HepG2 (cell line): Measurements from ENCODE around the gene VWA5B1. TPM values are rescaled to one million over a fixed set of nuclear protein-coding genes. Genes with fewer than 3 reads are reported as not detected.

Source experiments
- ATAC-seq: fragments of 200-7000 bp; cut with Tn5 transposase; 3 replicates; pipeline ENCODE4 v1.9.1; 2020; ENCODE audit warnings: mild to moderate bottlenecking, moderate library complexity
- BruUV-seq: library from RNA; stranded (reverse); fragments of 400-500 nt; replicated peaks from 2 replicates; lab custom pipeline; 2021; lab: Mats Ljungman, UMichigan
- CTCF ChIA-PET: fragments of 300-600 bp; formaldehyde crosslinking; extraction: SDS; loops from one replicate; lab custom pipeline; 2021; ENCODE audit warnings: low total read pairs, inconsistent platforms, low intra/inter-chr PET ratio; lab: Yijun Ruan, JAX
- POLR2A ChIA-PET: fragments of 350-600 bp; sonication (Branson Sonifier 250); formaldehyde crosslinking; loops from one replicate; lab custom pipeline; 2020; ENCODE audit warnings: antibody characterized with exemption, inconsistent platforms; lab: Yijun Ruan, JAX
- DNase-seq: peaks from one replicate; pipeline ENCODE4 v3.0.0-alpha.2; 2015; ENCODE audit warnings: low spot score
- FAIRE-seq: peaks from 3 replicates; lab custom pipeline; 2011; peaks lifted over from hg19 to GRCh38; lab: Jason Lieb, UNC
- H2AFZ ChIP-seq: one replicate; pipeline ENCODE4 v1.6.1; 2011; ENCODE audit warnings: low read length, inconsistent platforms
- H3K27ac ChIP-seq: fragments of 300-600 bp; 3 replicates; pipeline ENCODE4 v1.8.0; 2011; ENCODE audit warnings: mixed run types, mild to moderate bottlenecking, mixed read lengths, low read length, inconsistent platforms; ENCODE audit not compliant: insufficient read depth; ENCODE audit errors: extremely low read length
- H3K27me3 ChIP-seq, 2 experiments: fragments of 200-600 bp in 1 of 2; 2 replicates in 1 of 2; 3 replicates in 1 of 2; pipeline versions ENCODE4 v1.6.0 to v1.8.0; 2011; ENCODE audit warnings: low read length in 2 of 2, mild to moderate bottlenecking in 2 of 2, moderate library complexity in 2 of 2, inconsistent platforms in 1 of 2; ENCODE audit not compliant: insufficient read depth in 2 of 2, control insufficient read depth in 1 of 2
- H3K36me3 ChIP-seq, 2 experiments: fragments of 200-600 bp in 1 of 2; replicated peaks in 1 of 2; 2 replicates in 1 of 2; 3 replicates in 1 of 2; pipeline versions ENCODE4 v1.5.1 to v1.8.0; 2011; ENCODE audit warnings: low read length in 2 of 2, inconsistent platforms in 1 of 2; ENCODE audit not compliant: insufficient read depth in 2 of 2, control insufficient read depth in 1 of 2
- H3K4me1 ChIP-seq: 2 replicates; pipeline ENCODE4 v1.5.1; 2012; ENCODE audit warnings: low read length, inconsistent platforms; ENCODE audit not compliant: insufficient read depth
- H3K4me2 ChIP-seq: 2 replicates; pipeline ENCODE4 v1.6.0; 2011; ENCODE audit warnings: low read depth, low read length, inconsistent platforms
- H3K4me3 ChIP-seq, 3 experiments: fragments of 200-600 bp in 1 of 3; sonication (generic), shearing (Covaris generic) in 1 of 3; replicated peaks in 1 of 3; 2 replicates each; pipeline ENCODE4 v1.5.1; 2011 to 2016; ENCODE audit warnings: low read length in 3 of 3, inconsistent platforms in 2 of 3, low read depth in 2 of 3, mild to moderate bottlenecking in 2 of 3, control low read depth in 1 of 3, mixed read lengths in 1 of 3; ENCODE audit not compliant: insufficient read depth in 1 of 3
- H3K79me2 ChIP-seq: one replicate; pipeline ENCODE4 v1.6.1; 2011; ENCODE audit warnings: low read length, inconsistent platforms; ENCODE audit not compliant: insufficient read depth
- H3K9ac ChIP-seq: 2 replicates; pipeline ENCODE4 v1.6.0; 2011; ENCODE audit warnings: mild to moderate bottlenecking, low read depth, low read length, inconsistent platforms; ENCODE audit not compliant: insufficient read depth
- H3K9me3 ChIP-seq: 2 replicates; pipeline ENCODE4 v1.5.1; 2012; ENCODE audit warnings: mild to moderate bottlenecking, low read length
- H4K20me1 ChIP-seq: 2 replicates; pipeline ENCODE4 v1.6.0; 2011; ENCODE audit warnings: inconsistent platforms, mild to moderate bottlenecking, low read length, moderate library complexity; ENCODE audit not compliant: insufficient read depth
- ETV5 ChIP-seq: IDR thresholded peaks from 2 replicates; pipeline ENCODE4 v1.6.1; 2018; ENCODE audit warnings: missing biosample characterization, missing genetic modification reagents, inconsistent platforms, borderline replicate concordance
- KDM5A ChIP-seq: fragments of 200-600 bp; sonication (generic); IDR thresholded peaks from 2 replicates; pipeline ENCODE4 v1.7.0; 2018; ENCODE audit warnings: antibody characterized with exemption, mild to moderate bottlenecking, low read length, borderline replicate concordance
- PHB2 ChIP-seq: fragments of 450-650 bp; IDR thresholded peaks from 2 replicates; pipeline ENCODE4 v1.6.1; 2018; ENCODE audit not compliant: partially characterized antibody
- TARDBP ChIP-seq: sonication (generic); formaldehyde crosslinking; IDR thresholded peaks from 2 replicates; pipeline ENCODE4 v1.8.0; 2022; ENCODE audit warnings: mild to moderate bottlenecking, missing genetic modification reagents
- ZEB1 ChIP-seq: IDR thresholded peaks from 2 replicates; pipeline ENCODE4 v1.6.1; 2012; ENCODE audit warnings: mild to moderate bottlenecking, low read depth, inconsistent platforms; ENCODE audit not compliant: insufficient replicate concordance
- ZSCAN22 ChIP-seq: sonication (generic); formaldehyde crosslinking; IDR thresholded peaks from 2 replicates; pipeline ENCODE4 v1.4.0; 2020; ENCODE audit warnings: mild to moderate bottlenecking, missing genetic modification reagents
- WGBS: methylation state at CpG from one replicate; pipeline ENCODE4 v1.1.6; 2017; ENCODE audit warnings: low lambda C conversion rate; 5-methylcytosine and 5-hydroxymethylcytosine counted together
- in situ Hi-C: cut with HindIII; loops from 2 replicates; pipeline ENCODE4 v1.10.0; 2017; ENCODE audit warnings: low pct_unique_long_range_greater_than_20kb; ENCODE audit not compliant: extremely low pct_ligation_motif_present
- intact Hi-C: fragments of 100-400 bp; cut with micrococcal nuclease; formaldehyde crosslinking; loops from one replicate; pipeline ENCODE4 v1.10.0; 2022; ENCODE audit not compliant: unreplicated experiment
- polyA plus RNA-seq, 8 experiments: library from polyadenylated mRNA; depleted of rRNA in 3 of 8; stranded (reverse) in 7 of 8; unstranded in 1 of 8; fragments of >200 nt; fragmentation: Illumina TruSeq in 4 of 8; extraction: Trizol in 4 of 8; gene quantifications; 2 replicates each; pipeline versions ENCODE4 v1.2.1 to v1.2.3, GENCODE V29; 2011 to 2016; ENCODE audit warnings: low read depth in 4 of 8, missing spikeins in 1 of 8, mixed read lengths in 1 of 8; ENCODE audit not compliant: insufficient read depth in 1 of 8
- total RNA-seq, 5 experiments: library from RNA; depleted of rRNA; stranded (reverse); fragments of >200 nt; fragmentation: Illumina TruSeq; extraction: Trizol; gene quantifications; 2 replicates each; pipeline ENCODE4 v1.2.3, GENCODE V29; 2016; ENCODE audit warnings: low read depth in 1 of 5
- TF ChIP-seq, protein P1 (sequence below): sonication (generic); formaldehyde crosslinking; conservative IDR thresholded peaks from 2 replicates; pipeline ENCODE4 v1.4.0; 2020; ENCODE audit warnings: missing genetic modification reagents
- TF ChIP-seq, protein P2 (sequence below), 2 experiments: sonication (generic) in 1 of 2; formaldehyde crosslinking in 1 of 2; IDR thresholded peaks; 2 replicates each; pipeline versions ENCODE4 v1.5.1 to v1.6.1; 2011 to 2020; ENCODE audit warnings: borderline replicate concordance in 1 of 2, low read depth in 1 of 2, low read length in 1 of 2, mild to moderate bottlenecking in 1 of 2, missing genetic modification reagents in 1 of 2, moderate library complexity in 1 of 2
- TF ChIP-seq, protein P3 (sequence below), 2 experiments: IDR thresholded peaks; 2 replicates each; pipeline ENCODE4 v1.6.1; 2011 to 2012; ENCODE audit warnings: low read length in 2 of 2, borderline replicate concordance in 1 of 2, low read depth in 1 of 2, mild to moderate bottlenecking in 1 of 2, moderate library complexity in 1 of 2

Gene VWA5B1
- total and polyA plus RNA-seq, 2 of the 13 experiments (the other 11 are each of a cell fraction or from before 2014, with no cell fraction given) = not detected

DNA sequence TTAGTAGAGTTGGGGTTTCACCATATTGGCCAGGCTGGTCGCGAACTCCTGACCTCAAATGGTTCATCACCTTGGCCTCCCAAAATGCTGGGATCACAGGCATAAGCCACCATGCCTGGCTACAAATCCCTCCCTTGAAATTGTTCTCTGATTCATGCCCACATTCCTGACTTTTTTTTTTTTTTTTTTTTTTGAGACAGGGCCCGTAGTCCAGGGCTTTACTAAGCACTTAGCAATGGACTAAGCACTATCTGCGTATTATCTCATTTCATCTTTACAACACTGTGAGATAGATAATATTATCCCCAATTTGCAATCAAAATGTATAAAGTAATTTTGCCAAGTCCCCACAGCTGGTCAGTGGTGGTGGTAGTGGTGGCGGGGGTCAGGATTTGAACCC is 58.9 kb downstream of the VWA5B1 start (continued):
- TF ChIP-seq, protein P1, sequence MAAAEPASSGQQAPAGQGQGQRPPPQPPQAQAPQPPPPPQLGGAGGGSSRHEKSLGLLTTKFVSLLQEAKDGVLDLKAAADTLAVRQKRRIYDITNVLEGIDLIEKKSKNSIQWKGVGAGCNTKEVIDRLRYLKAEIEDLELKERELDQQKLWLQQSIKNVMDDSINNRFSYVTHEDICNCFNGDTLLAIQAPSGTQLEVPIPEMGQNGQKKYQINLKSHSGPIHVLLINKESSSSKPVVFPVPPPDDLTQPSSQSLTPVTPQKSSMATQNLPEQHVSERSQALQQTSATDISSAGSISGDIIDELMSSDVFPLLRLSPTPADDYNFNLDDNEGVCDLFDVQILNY (CRISPR knock-in tag) = no peak
- TF ChIP-seq, protein P2, sequence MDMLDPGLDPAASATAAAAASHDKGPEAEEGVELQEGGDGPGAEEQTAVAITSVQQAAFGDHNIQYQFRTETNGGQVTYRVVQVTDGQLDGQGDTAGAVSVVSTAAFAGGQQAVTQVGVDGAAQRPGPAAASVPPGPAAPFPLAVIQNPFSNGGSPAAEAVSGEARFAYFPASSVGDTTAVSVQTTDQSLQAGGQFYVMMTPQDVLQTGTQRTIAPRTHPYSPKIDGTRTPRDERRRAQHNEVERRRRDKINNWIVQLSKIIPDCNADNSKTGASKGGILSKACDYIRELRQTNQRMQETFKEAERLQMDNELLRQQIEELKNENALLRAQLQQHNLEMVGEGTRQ (IDR thresholded peaks at IDR 0.05; ENCODE audit: low read depth, low read length) = no peak
- TF ChIP-seq, protein P2 (CRISPR knock-in tag; IDR thresholded peaks at IDR 0.05; ENCODE audit: borderline replicate concordance) = no peak
- no peak for TF ChIP-seq KDM5A

DNA sequence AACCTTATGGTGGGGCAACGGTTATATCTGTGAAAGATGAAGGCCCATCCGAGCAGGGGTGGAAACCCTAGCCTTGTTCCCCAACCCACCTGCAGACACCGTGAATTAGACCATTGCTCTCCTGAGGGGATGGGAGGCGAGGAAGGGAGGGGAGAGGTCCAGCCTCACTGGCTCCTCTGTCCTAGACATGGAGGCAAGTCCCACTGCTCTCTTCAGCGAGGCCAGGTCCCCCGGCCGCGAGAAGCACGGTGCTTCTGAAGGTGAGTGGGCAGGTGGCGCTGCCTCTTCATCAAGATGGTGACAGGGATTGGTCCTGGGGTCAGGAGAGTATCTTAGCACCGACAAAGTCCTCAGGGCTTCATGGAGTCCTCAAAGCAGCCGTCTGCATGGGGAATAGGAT is 59.3 kb downstream of the VWA5B1 start:
- FAIRE-seq = no peak

More for the DNA sequence above, 59.3 kb downstream of the VWA5B1 start:
- WGBS = 16% methylated on average over 8 of the region's 12 CpGs
- DNase-seq (no peak), ATAC-seq (no peak)
- in situ Hi-C loops (no loop called here), intact Hi-C loops (no loop called here)
- CTCF ChIA-PET = no interaction called here
- Histone ChIP-seq H3K4me2 (no peak overlapping the region), H3K9me3 (no peaks in the 10 kb centered on the region), H3K27ac (no peak overlapping the region), H3K4me3 (no peak overlapping the region), H3K4me1 (no peaks in the 10 kb centered on the region), H3K36me3 (no peaks in the 10 kb centered on the region), H4K20me1 (no peaks in the 10 kb centered on the region), H2AFZ (no peak overlapping the region), H3K27me3 (peaks cover 0 to 17% of the 10 kb centered on the region in 2 experiments; a peak in 2 of 5 replicates), H3K79me2 (no peaks in the 10 kb centered on the region), H3K9ac (no peak overlapping the region)
- TF ChIP-seq, protein P3, sequence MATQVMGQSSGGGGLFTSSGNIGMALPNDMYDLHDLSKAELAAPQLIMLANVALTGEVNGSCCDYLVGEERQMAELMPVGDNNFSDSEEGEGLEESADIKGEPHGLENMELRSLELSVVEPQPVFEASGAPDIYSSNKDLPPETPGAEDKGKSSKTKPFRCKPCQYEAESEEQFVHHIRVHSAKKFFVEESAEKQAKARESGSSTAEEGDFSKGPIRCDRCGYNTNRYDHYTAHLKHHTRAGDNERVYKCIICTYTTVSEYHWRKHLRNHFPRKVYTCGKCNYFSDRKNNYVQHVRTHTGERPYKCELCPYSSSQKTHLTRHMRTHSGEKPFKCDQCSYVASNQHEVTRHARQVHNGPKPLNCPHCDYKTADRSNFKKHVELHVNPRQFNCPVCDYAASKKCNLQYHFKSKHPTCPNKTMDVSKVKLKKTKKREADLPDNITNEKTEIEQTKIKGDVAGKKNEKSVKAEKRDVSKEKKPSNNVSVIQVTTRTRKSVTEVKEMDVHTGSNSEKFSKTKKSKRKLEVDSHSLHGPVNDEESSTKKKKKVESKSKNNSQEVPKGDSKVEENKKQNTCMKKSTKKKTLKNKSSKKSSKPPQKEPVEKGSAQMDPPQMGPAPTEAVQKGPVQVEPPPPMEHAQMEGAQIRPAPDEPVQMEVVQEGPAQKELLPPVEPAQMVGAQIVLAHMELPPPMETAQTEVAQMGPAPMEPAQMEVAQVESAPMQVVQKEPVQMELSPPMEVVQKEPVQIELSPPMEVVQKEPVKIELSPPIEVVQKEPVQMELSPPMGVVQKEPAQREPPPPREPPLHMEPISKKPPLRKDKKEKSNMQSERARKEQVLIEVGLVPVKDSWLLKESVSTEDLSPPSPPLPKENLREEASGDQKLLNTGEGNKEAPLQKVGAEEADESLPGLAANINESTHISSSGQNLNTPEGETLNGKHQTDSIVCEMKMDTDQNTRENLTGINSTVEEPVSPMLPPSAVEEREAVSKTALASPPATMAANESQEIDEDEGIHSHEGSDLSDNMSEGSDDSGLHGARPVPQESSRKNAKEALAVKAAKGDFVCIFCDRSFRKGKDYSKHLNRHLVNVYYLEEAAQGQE (IDR thresholded peaks at IDR 0.05; ENCODE audit: borderline replicate concordance in 1 of 2, low read depth in 1 of 2, low read length in 2 of 2) = no peak
- no peak for TF ChIP-seq ETV5
- no peak for TF ChIP-seq PHB2
- no peak for TF ChIP-seq ZEB1
- TF ChIP-seq TARDBP (CRISPR knock-in tag) = no peak
- TF ChIP-seq ZSCAN22 (CRISPR knock-in tag) = no peak
- POLR2A ChIA-PET = no interaction called here
- no TSS peak for BruUV-seq
